ENCODE results near the gene RERGL.

DNA sequence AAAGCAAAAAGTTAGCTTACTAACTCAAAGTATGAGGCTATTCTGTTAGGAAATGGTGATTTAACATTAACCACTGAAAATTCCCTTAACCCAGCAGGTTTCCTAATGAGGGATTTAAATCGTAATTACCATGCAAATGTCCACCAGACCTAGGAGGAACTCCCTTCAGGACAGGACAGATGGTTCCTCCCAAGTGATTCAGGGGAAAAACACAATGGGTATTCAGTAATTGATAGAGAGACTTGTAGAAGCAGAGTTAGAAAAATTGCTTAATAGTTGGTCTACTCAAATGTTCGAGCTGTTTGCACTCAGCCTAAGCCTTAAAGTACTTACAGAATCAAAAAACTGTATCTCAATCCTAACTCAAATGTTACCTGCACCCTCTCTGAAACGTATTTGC, 21.6 kb downstream of the RERGL start:
- TF ChIP-seq EGR1 (IDR thresholded peaks at IDR 0.05; ENCODE audit: low read depth in 2 of 2) (no peak), ATF3 (IDR thresholded peaks at IDR 0.05) (no peak), CTCF (IDR thresholded peaks at IDR 0.05; ENCODE audit: low read depth, low read length, missing input control) (no peak), YY1 (IDR thresholded peaks at IDR 0.05) (no peak), HNF4A (conservative IDR thresholded peaks at IDR 0.05) (no peak), GABPA (IDR thresholded peaks at IDR 0.05 in 1 of 2, conservative IDR thresholded peaks at IDR 0.05 in 1 of 2) (no peak), SP1 (IDR thresholded peaks at IDR 0.05) (no peak), JUND (IDR thresholded peaks at IDR 0.05) (no peak), RXRA (IDR thresholded peaks at IDR 0.05) (no peak), RAD21 (IDR thresholded peaks at IDR 0.05) (no peak), TAF1 (conservative IDR thresholded peaks at IDR 0.05) (no peak), ZBTB33 (IDR thresholded peaks at IDR 0.05) (no peak)
- TF ChIP-seq, protein P1, sequence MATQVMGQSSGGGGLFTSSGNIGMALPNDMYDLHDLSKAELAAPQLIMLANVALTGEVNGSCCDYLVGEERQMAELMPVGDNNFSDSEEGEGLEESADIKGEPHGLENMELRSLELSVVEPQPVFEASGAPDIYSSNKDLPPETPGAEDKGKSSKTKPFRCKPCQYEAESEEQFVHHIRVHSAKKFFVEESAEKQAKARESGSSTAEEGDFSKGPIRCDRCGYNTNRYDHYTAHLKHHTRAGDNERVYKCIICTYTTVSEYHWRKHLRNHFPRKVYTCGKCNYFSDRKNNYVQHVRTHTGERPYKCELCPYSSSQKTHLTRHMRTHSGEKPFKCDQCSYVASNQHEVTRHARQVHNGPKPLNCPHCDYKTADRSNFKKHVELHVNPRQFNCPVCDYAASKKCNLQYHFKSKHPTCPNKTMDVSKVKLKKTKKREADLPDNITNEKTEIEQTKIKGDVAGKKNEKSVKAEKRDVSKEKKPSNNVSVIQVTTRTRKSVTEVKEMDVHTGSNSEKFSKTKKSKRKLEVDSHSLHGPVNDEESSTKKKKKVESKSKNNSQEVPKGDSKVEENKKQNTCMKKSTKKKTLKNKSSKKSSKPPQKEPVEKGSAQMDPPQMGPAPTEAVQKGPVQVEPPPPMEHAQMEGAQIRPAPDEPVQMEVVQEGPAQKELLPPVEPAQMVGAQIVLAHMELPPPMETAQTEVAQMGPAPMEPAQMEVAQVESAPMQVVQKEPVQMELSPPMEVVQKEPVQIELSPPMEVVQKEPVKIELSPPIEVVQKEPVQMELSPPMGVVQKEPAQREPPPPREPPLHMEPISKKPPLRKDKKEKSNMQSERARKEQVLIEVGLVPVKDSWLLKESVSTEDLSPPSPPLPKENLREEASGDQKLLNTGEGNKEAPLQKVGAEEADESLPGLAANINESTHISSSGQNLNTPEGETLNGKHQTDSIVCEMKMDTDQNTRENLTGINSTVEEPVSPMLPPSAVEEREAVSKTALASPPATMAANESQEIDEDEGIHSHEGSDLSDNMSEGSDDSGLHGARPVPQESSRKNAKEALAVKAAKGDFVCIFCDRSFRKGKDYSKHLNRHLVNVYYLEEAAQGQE (IDR thresholded peaks at IDR 0.05): no peak
